HepG2 (cell line): ENCODE results near the gene OFD1. TPM values are rescaled to one million over a fixed set of nuclear protein-coding genes. Genes with fewer than 3 reads are reported as not detected.

ENCODE experiments used
- ATAC-seq: fragments of 200-7000 bp; cut with Tn5 transposase; 3 replicates; pipeline ENCODE4 v1.9.1; 2020; ENCODE audit warnings: mild to moderate bottlenecking, moderate library complexity
- BruUV-seq: library from RNA; stranded (reverse); fragments of 400-500 nt; replicated peaks from 2 replicates; lab custom pipeline; 2021; lab: Mats Ljungman, UMichigan
- CTCF ChIA-PET: fragments of 300-600 bp; formaldehyde crosslinking; extraction: SDS; loops from one replicate; lab custom pipeline; 2021; ENCODE audit warnings: low total read pairs, inconsistent platforms, low intra/inter-chr PET ratio; lab: Yijun Ruan, JAX
- POLR2A ChIA-PET: fragments of 350-600 bp; sonication (Branson Sonifier 250); formaldehyde crosslinking; loops from one replicate; lab custom pipeline; 2020; ENCODE audit warnings: antibody characterized with exemption, inconsistent platforms; lab: Yijun Ruan, JAX
- DNase-seq: peaks from one replicate; pipeline ENCODE4 v3.0.0-alpha.2; 2015; ENCODE audit warnings: low spot score
- FAIRE-seq: peaks from 3 replicates; lab custom pipeline; 2011; peaks lifted over from hg19 to GRCh38; lab: Jason Lieb, UNC
- H2AFZ ChIP-seq: one replicate; pipeline ENCODE4 v1.6.1; 2011; ENCODE audit warnings: low read length, inconsistent platforms
- H3K27ac ChIP-seq: fragments of 300-600 bp; 3 replicates; pipeline ENCODE4 v1.8.0; 2011; ENCODE audit warnings: mixed run types, mild to moderate bottlenecking, mixed read lengths, low read length, inconsistent platforms; ENCODE audit not compliant: insufficient read depth; ENCODE audit errors: extremely low read length
- H3K27me3 ChIP-seq, 2 experiments: fragments of 200-600 bp in 1 of 2; 2 replicates in 1 of 2; 3 replicates in 1 of 2; pipeline versions ENCODE4 v1.6.0 to v1.8.0; 2011; ENCODE audit warnings: low read length in 2 of 2, mild to moderate bottlenecking in 2 of 2, moderate library complexity in 2 of 2, inconsistent platforms in 1 of 2; ENCODE audit not compliant: insufficient read depth in 2 of 2, control insufficient read depth in 1 of 2
- H3K36me3 ChIP-seq, 2 experiments: fragments of 200-600 bp in 1 of 2; replicated peaks in 1 of 2; 2 replicates in 1 of 2; 3 replicates in 1 of 2; pipeline versions ENCODE4 v1.5.1 to v1.8.0; 2011; ENCODE audit warnings: low read length in 2 of 2, inconsistent platforms in 1 of 2; ENCODE audit not compliant: insufficient read depth in 2 of 2, control insufficient read depth in 1 of 2
- H3K4me1 ChIP-seq: 2 replicates; pipeline ENCODE4 v1.5.1; 2012; ENCODE audit warnings: low read length, inconsistent platforms; ENCODE audit not compliant: insufficient read depth
- H3K4me2 ChIP-seq: 2 replicates; pipeline ENCODE4 v1.6.0; 2011; ENCODE audit warnings: low read depth, low read length, inconsistent platforms
- H3K4me3 ChIP-seq, 3 experiments: fragments of 200-600 bp in 1 of 3; sonication (generic), shearing (Covaris generic) in 1 of 3; replicated peaks in 1 of 3; 2 replicates each; pipeline ENCODE4 v1.5.1; 2011 to 2016; ENCODE audit warnings: low read length in 3 of 3, inconsistent platforms in 2 of 3, low read depth in 2 of 3, mild to moderate bottlenecking in 2 of 3, control low read depth in 1 of 3, mixed read lengths in 1 of 3; ENCODE audit not compliant: insufficient read depth in 1 of 3
- H3K79me2 ChIP-seq: one replicate; pipeline ENCODE4 v1.6.1; 2011; ENCODE audit warnings: low read length, inconsistent platforms; ENCODE audit not compliant: insufficient read depth
- H3K9ac ChIP-seq: 2 replicates; pipeline ENCODE4 v1.6.0; 2011; ENCODE audit warnings: mild to moderate bottlenecking, low read depth, low read length, inconsistent platforms; ENCODE audit not compliant: insufficient read depth
- H3K9me3 ChIP-seq: 2 replicates; pipeline ENCODE4 v1.5.1; 2012; ENCODE audit warnings: mild to moderate bottlenecking, low read length
- H4K20me1 ChIP-seq: 2 replicates; pipeline ENCODE4 v1.6.0; 2011; ENCODE audit warnings: inconsistent platforms, mild to moderate bottlenecking, low read length, moderate library complexity; ENCODE audit not compliant: insufficient read depth
- CENPX ChIP-seq: sonication (generic); formaldehyde crosslinking; IDR thresholded peaks from 2 replicates; pipeline ENCODE4 v1.9.0; 2021; ENCODE audit warnings: mild to moderate bottlenecking, missing genetic modification reagents, moderate library complexity
- EEA1 ChIP-seq: sonication (generic); formaldehyde crosslinking; IDR thresholded peaks from 2 replicates; pipeline ENCODE4 v1.5.1; 2020; ENCODE audit warnings: mild to moderate bottlenecking, missing genetic modification reagents, borderline replicate concordance
- JARID2 ChIP-seq: sonication (generic); formaldehyde crosslinking; IDR thresholded peaks from 2 replicates; pipeline ENCODE4 v1.8.1; 2023; ENCODE audit warnings: missing genetic modification reagents, inconsistent platforms; ENCODE audit not compliant: insufficient replicate concordance
- KLF6 ChIP-seq: IDR thresholded peaks from 2 replicates; pipeline ENCODE4 v1.8.0; 2016; ENCODE audit warnings: missing biosample characterization, missing genetic modification reagents
- NFATC3 ChIP-seq: sonication (generic); formaldehyde crosslinking; IDR thresholded peaks from 2 replicates; pipeline ENCODE4 v1.5.1; 2020; ENCODE audit warnings: mild to moderate bottlenecking, missing genetic modification reagents
- PATZ1 ChIP-seq: sonication (generic); formaldehyde crosslinking; IDR thresholded peaks from 2 replicates; pipeline ENCODE4 v1.4.0; 2020; ENCODE audit warnings: missing genetic modification reagents
- PTBP1 ChIP-seq: fragments of 200-400 bp; formaldehyde crosslinking; IDR thresholded peaks from 2 replicates; pipeline ENCODE4 v1.6.1; 2018; ENCODE audit warnings: low read length, low read depth; ENCODE audit not compliant: poor library complexity, severe bottlenecking
- TIGD3 ChIP-seq: sonication (generic); formaldehyde crosslinking; IDR thresholded peaks from 2 replicates; pipeline ENCODE4 v1.5.1; 2020; ENCODE audit warnings: mild to moderate bottlenecking, missing genetic modification reagents, borderline replicate concordance
- ZBTB42 ChIP-seq: sonication (generic); formaldehyde crosslinking; IDR thresholded peaks from 2 replicates; pipeline ENCODE4 v1.5.0; 2020; ENCODE audit warnings: mild to moderate bottlenecking, missing genetic modification reagents
- ZFX ChIP-seq: sonication (generic); formaldehyde crosslinking; IDR thresholded peaks from 2 replicates; pipeline ENCODE4 v1.4.0; 2020; ENCODE audit warnings: mild to moderate bottlenecking, low read depth, missing genetic modification reagents, moderate library complexity
- ZNF225 ChIP-seq: sonication (generic); formaldehyde crosslinking; IDR thresholded peaks from 2 replicates; pipeline ENCODE4 v1.4.0; 2020; ENCODE audit warnings: mild to moderate bottlenecking, missing genetic modification reagents
- ZNF33A ChIP-seq: sonication (generic); formaldehyde crosslinking; IDR thresholded peaks from 2 replicates; pipeline ENCODE4 v1.5.1; 2020; ENCODE audit warnings: missing genetic modification reagents, mild to moderate bottlenecking, moderate library complexity, borderline replicate concordance
- ZNF382 ChIP-seq: sonication (generic); formaldehyde crosslinking; IDR thresholded peaks from 2 replicates; pipeline ENCODE4 v1.5.0; 2020; ENCODE audit warnings: missing genetic modification reagents, mild to moderate bottlenecking, borderline replicate concordance
- ZNF766 ChIP-seq: sonication (generic); formaldehyde crosslinking; IDR thresholded peaks from 2 replicates; pipeline ENCODE4 v1.5.0; 2020; ENCODE audit warnings: missing genetic modification reagents, borderline replicate concordance
- ZNF788 ChIP-seq: sonication (generic); formaldehyde crosslinking; IDR thresholded peaks from 2 replicates; pipeline ENCODE4 v1.5.0; 2020; ENCODE audit warnings: mild to moderate bottlenecking, missing genetic modification reagents, borderline replicate concordance
- WGBS: methylation state at CpG from one replicate; pipeline ENCODE4 v1.1.6; 2017; ENCODE audit warnings: low lambda C conversion rate; 5-methylcytosine and 5-hydroxymethylcytosine counted together
- in situ Hi-C: cut with HindIII; loops from 2 replicates; pipeline ENCODE4 v1.10.0; 2017; ENCODE audit warnings: low pct_unique_long_range_greater_than_20kb; ENCODE audit not compliant: extremely low pct_ligation_motif_present
- intact Hi-C: fragments of 100-400 bp; cut with micrococcal nuclease; formaldehyde crosslinking; loops from one replicate; pipeline ENCODE4 v1.10.0; 2022; ENCODE audit not compliant: unreplicated experiment
- polyA plus RNA-seq, 8 experiments: library from polyadenylated mRNA; depleted of rRNA in 3 of 8; stranded (reverse) in 7 of 8; unstranded in 1 of 8; fragments of >200 nt; fragmentation: Illumina TruSeq in 4 of 8; extraction: Trizol in 4 of 8; gene quantifications; 2 replicates each; pipeline versions ENCODE4 v1.2.1 to v1.2.3, GENCODE V29; 2011 to 2016; ENCODE audit warnings: low read depth in 4 of 8, missing spikeins in 1 of 8, mixed read lengths in 1 of 8; ENCODE audit not compliant: insufficient read depth in 1 of 8
- total RNA-seq, 5 experiments: library from RNA; depleted of rRNA; stranded (reverse); fragments of >200 nt; fragmentation: Illumina TruSeq; extraction: Trizol; gene quantifications; 2 replicates each; pipeline ENCODE4 v1.2.3, GENCODE V29; 2016; ENCODE audit warnings: low read depth in 1 of 5
- TF ChIP-seq, protein P1 (sequence below), 2 experiments: sonication (generic) in 1 of 2; formaldehyde crosslinking in 1 of 2; IDR thresholded peaks; 2 replicates each; pipeline versions ENCODE4 v1.4.0 to v1.6.1; 2018 to 2020; ENCODE audit warnings: missing genetic modification reagents in 2 of 2, borderline replicate concordance in 1 of 2, low read depth in 1 of 2, mild to moderate bottlenecking in 1 of 2, missing biosample characterization in 1 of 2

OFD1 gene
- total and polyA plus RNA-seq, 2 of the 13 experiments (the other 11 are each of a cell fraction or from before 2014, with no cell fraction given) = 14.9 to 16.4 TPM

- CTCF ChIA-PET = no interaction called here
- H2AFZ ChIP-seq = no peak overlapping the region
- peaks cover 60% of the 10 kb centered on the region for H3K79me2 ChIP-seq
- no peak overlapping the region for H3K4me3 ChIP-seq
- no peak for ATAC-seq
- POLR2A ChIA-PET = no interaction called here
- no peak for FAIRE-seq
- no peak overlapping the region for H3K4me2 ChIP-seq
- H4K20me1 ChIP-seq = 0 out of 2 replicates have a peak, but pooled peaks cover 3% of the 10 kb centered on the region
- no peak overlapping the region for H3K9ac ChIP-seq
- H3K27ac ChIP-seq = no peak overlapping the region
- intact Hi-C loops (no loop called here), in situ Hi-C loops (no loop called here)
- no TSS peak for BruUV-seq
- 100% methylated on average over 1 of the region's 1 CpG for WGBS
- H3K27me3 ChIP-seq = no peaks in the 10 kb centered on the region
- H3K9me3 ChIP-seq = no peaks in the 10 kb centered on the region
- H3K36me3 ChIP-seq = no peaks in the 10 kb centered on the region
- peaks cover 12% of the 10 kb centered on the region for H3K4me1 ChIP-seq
- DNase-seq = no peak
- TF ChIP-seq KLF6 (CRISPR knock-in tag) (no peak), ZNF766 (CRISPR knock-in tag) (no peak), CENPX (CRISPR knock-in tag) (no peak), ZNF382 (CRISPR knock-in tag) (no peak), PATZ1 (CRISPR knock-in tag) (no peak), PTBP1 (no peak), ZNF33A (CRISPR knock-in tag) (no peak), JARID2 (CRISPR knock-in tag) (no peak), ZNF788 (no peak), TIGD3 (CRISPR knock-in tag) (no peak), ZFX (CRISPR knock-in tag) (no peak), EEA1 (CRISPR knock-in tag) (no peak), ZNF225 (CRISPR knock-in tag) (no peak), NFATC3 (CRISPR knock-in tag) (no peak), ZBTB42 (CRISPR knock-in tag) (no peak)
- TF ChIP-seq, protein P1, sequence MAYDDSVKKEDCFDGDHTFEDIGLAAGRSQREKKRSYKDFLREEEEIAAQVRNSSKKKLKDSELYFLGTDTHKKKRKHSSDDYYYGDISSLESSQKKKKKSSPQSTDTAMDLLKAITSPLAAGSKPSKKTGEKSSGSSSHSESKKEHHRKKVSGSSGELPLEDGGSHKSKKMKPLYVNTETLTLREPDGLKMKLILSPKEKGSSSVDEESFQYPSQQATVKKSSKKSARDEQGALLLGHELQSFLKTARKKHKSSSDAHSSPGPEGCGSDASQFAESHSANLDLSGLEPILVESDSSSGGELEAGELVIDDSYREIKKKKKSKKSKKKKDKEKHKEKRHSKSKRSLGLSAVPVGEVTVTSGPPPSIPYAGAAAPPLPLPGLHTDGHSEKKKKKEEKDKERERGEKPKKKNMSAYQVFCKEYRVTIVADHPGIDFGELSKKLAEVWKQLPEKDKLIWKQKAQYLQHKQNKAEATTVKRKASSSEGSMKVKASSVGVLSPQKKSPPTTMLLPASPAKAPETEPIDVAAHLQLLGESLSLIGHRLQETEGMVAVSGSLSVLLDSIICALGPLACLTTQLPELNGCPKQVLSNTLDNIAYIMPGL (CRISPR knock-in tag; IDR thresholded peaks at IDR 0.05; ENCODE audit: borderline replicate concordance in 1 of 2, low read depth in 1 of 2) = no peak
Measured at GRCh38 chrX:13698432-13698831, 36.1 kb upstream of the OFD1 start.
